ENCODE data around the gene CHRNG. TPM values are rescaled to one million over a fixed set of nuclear protein-coding genes. Genes with fewer than 3 reads are reported as not detected.
"Not testable (repeated sequence)": the region's sequence is repeated elsewhere in the genome, so short reads cannot be mapped to it uniquely, and the experiment has no call there.

Gene CHRNG
- total RNA-seq, 1 donor from 2014 or later, result 0.87 TPM

GRCh38 chr2:232530626-232531260 is 8.7 kb upstream of the CHRNG start:
- peaks cover 25% of the 10 kb centered on the region for H3K27me3 Mint-ChIP-seq
- TF ChIP-seq CTCF (conservative IDR thresholded peaks at IDR 0.05), result no peak

GRCh38 chr2:232532419-232532818 is 7.1 kb upstream of the CHRNG start:
- H3K4me1 Mint-ChIP-seq (ENCODE audit: unreplicated experiment), result peaks cover 4% of the 10 kb centered on the region
- H3K36me3 Mint-ChIP-seq, result no peaks in the 10 kb centered on the region
- DNase-seq (ENCODE audit: extremely low spot score, unreplicated experiment), result no peak
- H3K27me3 Mint-ChIP-seq, result peaks cover 19% of the 10 kb centered on the region
- no peaks in the 10 kb centered on the region for H3K9me3 Mint-ChIP-seq
- H3K4me3 Mint-ChIP-seq, result no peak overlapping the region
- TF ChIP-seq CTCF (conservative IDR thresholded peaks at IDR 0.05), result no peak
- no peak overlapping the region for H3K27ac Mint-ChIP-seq

More at GRCh38 chr2:232530626-232531260, 8.7 kb upstream of the CHRNG start:
- H3K9me3 Mint-ChIP-seq, result no peaks in the 10 kb centered on the region
- peaks cover 4% of the 10 kb centered on the region for H3K4me1 Mint-ChIP-seq (ENCODE audit: unreplicated experiment)
- no peaks in the 10 kb centered on the region for H3K36me3 Mint-ChIP-seq
- H3K4me3 Mint-ChIP-seq, result no peak overlapping the region
- no peak for DNase-seq (ENCODE audit: extremely low spot score, unreplicated experiment)
- H3K27ac Mint-ChIP-seq, result no peak overlapping the region

- H3K4me3 Mint-ChIP-seq; H3K4me1 Mint-ChIP-seq (ENCODE audit: unreplicated experiment); H3K36me3 Mint-ChIP-seq; DNase-seq (ENCODE audit: extremely low spot score, unreplicated experiment); H3K9me3 Mint-ChIP-seq; H3K27ac Mint-ChIP-seq: not testable (repeated sequence)
- peaks cover 17% of the 10 kb centered on the region for H3K27me3 Mint-ChIP-seq
These were observed 6.7 kb upstream of the CHRNG start for GRCh38 chr2:232532821-232533220.

GRCh38 chr2:232533944-232534710 is 5.4 kb upstream of the CHRNG start:
- peaks cover 7% of the 10 kb centered on the region for H3K27me3 Mint-ChIP-seq
- no peaks in the 10 kb centered on the region for H3K36me3 Mint-ChIP-seq
- no peak for TF ChIP-seq CTCF (conservative IDR thresholded peaks at IDR 0.05)
- peaks cover 15% of the 10 kb centered on the region for H3K4me1 Mint-ChIP-seq (ENCODE audit: unreplicated experiment)
- no peak overlapping the region for H3K27ac Mint-ChIP-seq
- no peak overlapping the region for H3K4me3 Mint-ChIP-seq
- no peak for DNase-seq (ENCODE audit: extremely low spot score, unreplicated experiment)
- H3K9me3 Mint-ChIP-seq, result no peaks in the 10 kb centered on the region

GRCh38 chr2:232534940-232535651 is 4.4 kb upstream of the CHRNG start:
- no peak overlapping the region for H3K4me3 Mint-ChIP-seq
- peaks cover 17% of the 10 kb centered on the region for H3K4me1 Mint-ChIP-seq (ENCODE audit: unreplicated experiment)
- TF ChIP-seq CTCF (conservative IDR thresholded peaks at IDR 0.05), result no peak
- no peaks in the 10 kb centered on the region for H3K9me3 Mint-ChIP-seq
- H3K27ac Mint-ChIP-seq, result no peak overlapping the region
- DNase-seq (ENCODE audit: extremely low spot score, unreplicated experiment), result no peak
- peaks cover 7% of the 10 kb centered on the region for H3K27me3 Mint-ChIP-seq
- H3K36me3 Mint-ChIP-seq, result no peaks in the 10 kb centered on the region
